ENCODE measurements around the gene ZNF407. TPM values are rescaled to one million over a fixed set of nuclear protein-coding genes. Genes with fewer than 3 reads are reported as not detected.

Gene ZNF407
- total and polyA plus RNA-seq, 4 donors: 1.9 to 16.5 (median 6.6) TPM

GRCh38 chr18:74817576-74817975 is 219.9 kb downstream of the ZNF407 start:
- no peak for DNase-seq (ENCODE audit: low spot score)
- H3K4me1 ChIP-seq (ENCODE audit: control insufficient read depth in 4 of 4, insufficient read depth in 4 of 4, low read length in 3 of 4): no peaks in the 10 kb centered on the region
- no peaks in the 10 kb centered on the region for H3K9me3 ChIP-seq (ENCODE audit: control insufficient read depth in 4 of 4, low read length in 3 of 4)
- WGBS: 99% methylated on average over 2 of the region's 2 CpGs
- H3K27ac ChIP-seq (ENCODE audit: low read depth in 1 of 2, low read length in 2 of 2): no peak overlapping the region
- no peaks in the 10 kb centered on the region for H3K36me3 ChIP-seq (ENCODE audit: control insufficient read depth in 4 of 4, insufficient read depth in 3 of 4, low read depth in 1 of 4, low read length in 3 of 4)
- no peak for TF ChIP-seq MAX (IDR thresholded peaks at IDR 0.05)
- H3K9ac ChIP-seq (ENCODE audit: low read depth in 1 of 2, low read length in 2 of 2): no peak overlapping the region
- H3K27me3 ChIP-seq (ENCODE audit: control insufficient read depth in 4 of 4, insufficient read depth in 4 of 4, low read length in 3 of 4): no peaks in the 10 kb centered on the region
- H3K4me3 ChIP-seq (ENCODE audit: low read depth in 1 of 3, low read length in 3 of 3): no peak overlapping the region

- H3K9ac ChIP-seq (ENCODE audit: low read depth in 1 of 2, low read length in 2 of 2): no peak overlapping the region
- no peaks in the 10 kb centered on the region for H3K9me3 ChIP-seq (ENCODE audit: control insufficient read depth in 4 of 4, low read length in 3 of 4)
- DNase-seq (ENCODE audit: low spot score): no peak
- no peak for TF ChIP-seq GABPA (IDR thresholded peaks at IDR 0.05 in 1 of 2, conservative IDR thresholded peaks at IDR 0.05 in 1 of 2)
- TF ChIP-seq MAX (IDR thresholded peaks at IDR 0.05): no peak
- TF ChIP-seq YY1 (IDR thresholded peaks at IDR 0.05): no peak
- TF ChIP-seq HNF4G (IDR thresholded peaks at IDR 0.05): no peak
- TF ChIP-seq ZBTB33 (IDR thresholded peaks at IDR 0.05): no peak
- no peak for TF ChIP-seq CTCF (IDR thresholded peaks at IDR 0.05; ENCODE audit: low read depth, low read length, missing input control)
- TF ChIP-seq JUND (IDR thresholded peaks at IDR 0.05): no peak
- TF ChIP-seq TAF1 (conservative IDR thresholded peaks at IDR 0.05): no peak
- 97% methylated on average over 4 of the region's 4 CpGs for WGBS
- H3K4me3 ChIP-seq (ENCODE audit: low read depth in 1 of 3, low read length in 3 of 3): no peak overlapping the region
- no peak overlapping the region for H3K27ac ChIP-seq (ENCODE audit: low read depth in 1 of 2, low read length in 2 of 2)
- H3K36me3 ChIP-seq (ENCODE audit: control insufficient read depth in 4 of 4, insufficient read depth in 3 of 4, low read depth in 1 of 4, low read length in 3 of 4): no peaks in the 10 kb centered on the region
- no peaks in the 10 kb centered on the region for H3K27me3 ChIP-seq (ENCODE audit: control insufficient read depth in 4 of 4, insufficient read depth in 4 of 4, low read length in 3 of 4)
- no peaks in the 10 kb centered on the region for H3K4me1 ChIP-seq (ENCODE audit: control insufficient read depth in 4 of 4, insufficient read depth in 4 of 4, low read length in 3 of 4)
Measured at GRCh38 chr18:74818516-74819175, 221.0 kb downstream of the ZNF407 start.

GRCh38 chr18:74819433-74820059 is 221.9 kb downstream of the ZNF407 start:
- Histone ChIP-seq H3K27ac (ENCODE audit: low read depth in 1 of 2, low read length in 2 of 2) (no peak overlapping the region), H3K9me3 (ENCODE audit: control insufficient read depth in 4 of 4, low read length in 3 of 4) (no peaks in the 10 kb centered on the region), H3K9ac (ENCODE audit: low read depth in 1 of 2, low read length in 2 of 2) (no peak overlapping the region), H3K36me3 (ENCODE audit: control insufficient read depth in 4 of 4, insufficient read depth in 3 of 4, low read depth in 1 of 4, low read length in 3 of 4) (no peaks in the 10 kb centered on the region), H3K4me1 (ENCODE audit: control insufficient read depth in 4 of 4, insufficient read depth in 4 of 4, low read length in 3 of 4) (no peaks in the 10 kb centered on the region), H3K27me3 (ENCODE audit: control insufficient read depth in 4 of 4, insufficient read depth in 4 of 4, low read length in 3 of 4) (no peaks in the 10 kb centered on the region), H3K4me3 (ENCODE audit: low read depth in 1 of 3, low read length in 3 of 3) (no peak overlapping the region)
- 93% methylated on average over 7 of the region's 7 CpGs for WGBS
- DNase-seq (ENCODE audit: low spot score): no peak
- TF ChIP-seq YY1 (IDR thresholded peaks at IDR 0.05) (no peak), RXRA (IDR thresholded peaks at IDR 0.05) (no peak), JUND (IDR thresholded peaks at IDR 0.05) (no peak), SP1 (IDR thresholded peaks at IDR 0.05) (no peak), CTCF (IDR thresholded peaks at IDR 0.05; ENCODE audit: low read depth, low read length, missing input control) (peak; percentile 31), REST (IDR thresholded peaks at IDR 0.05) (no peak), GABPA (IDR thresholded peaks at IDR 0.05 in 1 of 2, conservative IDR thresholded peaks at IDR 0.05 in 1 of 2) (no peak), FOXA2 (IDR thresholded peaks at IDR 0.05) (no peak), TAF1 (conservative IDR thresholded peaks at IDR 0.05) (no peak), RAD21 (IDR thresholded peaks at IDR 0.05) (peak in 1 of 2 donors; percentile 55)
